Measurements from ENCODE around the gene PDE9A. TPM values are rescaled to one million over a fixed set of nuclear protein-coding genes. Genes with fewer than 3 reads are reported as not detected.
"Not testable (repeated sequence)": the region's sequence is repeated elsewhere in the genome, so short reads cannot be mapped to it uniquely, and the experiment has no call there.

PDE9A gene
- total and polyA plus RNA-seq, 9 donors: 6.0 to 11.3 (median 9.3) TPM

GRCh38 chr21:42799516-42799915, 146.1 kb downstream of the PDE9A start:
- 74% methylated on average over 5 of the region's 9 CpGs for WGBS (ENCODE audit: insufficient coverage)

GRCh38 chr21:42799948-42800347, 146.5 kb downstream of the PDE9A start:
- no peaks in the 10 kb centered on the region for H3K4me1 ChIP-seq (ENCODE audit: control insufficient read depth, insufficient read depth, low read length)
- no peak overlapping the region for H3K4me3 ChIP-seq (ENCODE audit: low read length)
- H3K27ac ChIP-seq (ENCODE audit: low read length): no peak overlapping the region
- no peaks in the 10 kb centered on the region for H3K36me3 ChIP-seq (ENCODE audit: control insufficient read depth, insufficient read depth, low read length)
- DNase-seq: no peak
- no peaks in the 10 kb centered on the region for H3K27me3 ChIP-seq (ENCODE audit: control insufficient read depth, insufficient read depth, low read length)
- WGBS (ENCODE audit: insufficient coverage): 78% methylated on average over 4 of the region's 5 CpGs
- no peaks in the 10 kb centered on the region for H3K9me3 ChIP-seq (replicated peaks; ENCODE audit: control insufficient read depth, low read depth, low read length)

More at GRCh38 chr21:42799516-42799915, 146.1 kb downstream of the PDE9A start:
- H3K27ac ChIP-seq (ENCODE audit: low read length): no peak overlapping the region
- DNase-seq: no peak
- H3K4me1 ChIP-seq (ENCODE audit: control insufficient read depth, insufficient read depth, low read length): no peaks in the 10 kb centered on the region
- no peak overlapping the region for H3K4me3 ChIP-seq (ENCODE audit: low read length)
- H3K9me3 ChIP-seq (replicated peaks; ENCODE audit: control insufficient read depth, low read depth, low read length): no peaks in the 10 kb centered on the region
- no peaks in the 10 kb centered on the region for H3K36me3 ChIP-seq (ENCODE audit: control insufficient read depth, insufficient read depth, low read length)
- no peaks in the 10 kb centered on the region for H3K27me3 ChIP-seq (ENCODE audit: control insufficient read depth, insufficient read depth, low read length)

- not testable (repeated sequence) for H3K4me1 ChIP-seq (ENCODE audit: control insufficient read depth, insufficient read depth, low read length); H3K9me3 ChIP-seq (replicated peaks; ENCODE audit: control insufficient read depth, low read depth, low read length); H3K27ac ChIP-seq (ENCODE audit: low read length); H3K4me3 ChIP-seq (ENCODE audit: low read length); DNase-seq; H3K36me3 ChIP-seq (ENCODE audit: control insufficient read depth, insufficient read depth, low read length); H3K27me3 ChIP-seq (ENCODE audit: control insufficient read depth, insufficient read depth, low read length)
- WGBS (ENCODE audit: insufficient coverage): 73% methylated on average over 5 of the region's 6 CpGs
These were observed 148.2 kb downstream of the PDE9A start for GRCh38 chr21:42801616-42802015.

- H3K4me1 ChIP-seq (ENCODE audit: control insufficient read depth, insufficient read depth, low read length): no peaks in the 10 kb centered on the region
- no peaks in the 10 kb centered on the region for H3K36me3 ChIP-seq (ENCODE audit: control insufficient read depth, insufficient read depth, low read length)
- peak; percentile 53 for DNase-seq
- WGBS (ENCODE audit: insufficient coverage): 63% methylated on average over 11 of the region's 14 CpGs
- H3K9me3 ChIP-seq (replicated peaks; ENCODE audit: control insufficient read depth, low read depth, low read length): no peaks in the 10 kb centered on the region
- H3K4me3 ChIP-seq (ENCODE audit: low read length): no peak overlapping the region
- H3K27ac ChIP-seq (ENCODE audit: low read length): no peak overlapping the region
- H3K27me3 ChIP-seq (ENCODE audit: control insufficient read depth, insufficient read depth, low read length): peaks cover 4% of the 10 kb centered on the region
These were observed 153.2 kb downstream of the PDE9A start for GRCh38 chr21:42806509-42807140.

- not testable (repeated sequence) for H3K27ac ChIP-seq (ENCODE audit: low read length); H3K4me3 ChIP-seq (ENCODE audit: low read length); H3K27me3 ChIP-seq (ENCODE audit: control insufficient read depth, insufficient read depth, low read length); H3K9me3 ChIP-seq (replicated peaks; ENCODE audit: control insufficient read depth, low read depth, low read length); DNase-seq; H3K36me3 ChIP-seq (ENCODE audit: control insufficient read depth, insufficient read depth, low read length); H3K4me1 ChIP-seq (ENCODE audit: control insufficient read depth, insufficient read depth, low read length)
- WGBS (ENCODE audit: insufficient coverage): no CpG with 5 or more reads among the region's 16 CpGs
These were observed 154.0 kb downstream of the PDE9A start for GRCh38 chr21:42807293-42807895.

- no peaks in the 10 kb centered on the region for H3K9me3 ChIP-seq (replicated peaks; ENCODE audit: control insufficient read depth, low read depth, low read length)
- DNase-seq: no peak
- no peak overlapping the region for H3K27ac ChIP-seq (ENCODE audit: low read length)
- H3K4me1 ChIP-seq (ENCODE audit: control insufficient read depth, insufficient read depth, low read length): no peaks in the 10 kb centered on the region
- H3K36me3 ChIP-seq (ENCODE audit: control insufficient read depth, insufficient read depth, low read length): no peaks in the 10 kb centered on the region
- H3K27me3 ChIP-seq (ENCODE audit: control insufficient read depth, insufficient read depth, low read length): peaks cover 4% of the 10 kb centered on the region
- no peak overlapping the region for H3K4me3 ChIP-seq (ENCODE audit: low read length)
- WGBS (ENCODE audit: insufficient coverage): 72% methylated on average over 8 of the region's 13 CpGs
These were observed 154.7 kb downstream of the PDE9A start for GRCh38 chr21:42807938-42808613.

- WGBS (ENCODE audit: insufficient coverage): 75% methylated on average over 1 of the region's 7 CpGs
- H3K27me3 ChIP-seq (ENCODE audit: control insufficient read depth, insufficient read depth, low read length): peaks cover 4% of the 10 kb centered on the region
- no peaks in the 10 kb centered on the region for H3K9me3 ChIP-seq (replicated peaks; ENCODE audit: control insufficient read depth, low read depth, low read length)
- no peaks in the 10 kb centered on the region for H3K4me1 ChIP-seq (ENCODE audit: control insufficient read depth, insufficient read depth, low read length)
- no peaks in the 10 kb centered on the region for H3K36me3 ChIP-seq (ENCODE audit: control insufficient read depth, insufficient read depth, low read length)
- H3K4me3 ChIP-seq (ENCODE audit: low read length): no peak overlapping the region
- no peak for DNase-seq
- H3K27ac ChIP-seq (ENCODE audit: low read length): no peak overlapping the region
These were observed 155.8 kb downstream of the PDE9A start for GRCh38 chr21:42809171-42809570.

GRCh38 chr21:42809577-42810475, 156.4 kb downstream of the PDE9A start:
- Histone ChIP-seq H3K27ac (ENCODE audit: low read length) (no peak overlapping the region), H3K36me3 (ENCODE audit: control insufficient read depth, insufficient read depth, low read length) (no peaks in the 10 kb centered on the region), H3K4me1 (ENCODE audit: control insufficient read depth, insufficient read depth, low read length) (no peaks in the 10 kb centered on the region), H3K9me3 (replicated peaks; ENCODE audit: control insufficient read depth, low read depth, low read length) (peaks cover 2% of the 10 kb centered on the region), H3K27me3 (ENCODE audit: control insufficient read depth, insufficient read depth, low read length) (peaks cover 4% of the 10 kb centered on the region), H3K4me3 (ENCODE audit: low read length) (no peak overlapping the region)
- WGBS (ENCODE audit: insufficient coverage): 71% methylated on average over 17 of the region's 18 CpGs
- DNase-seq: no peak

GRCh38 chr21:42811960-42812359, 158.5 kb downstream of the PDE9A start:
- peaks cover 4% of the 10 kb centered on the region for H3K27me3 ChIP-seq (ENCODE audit: control insufficient read depth, insufficient read depth, low read length)
- DNase-seq: no peak
- no peak overlapping the region for H3K4me3 ChIP-seq (ENCODE audit: low read length)
- no peaks in the 10 kb centered on the region for H3K36me3 ChIP-seq (ENCODE audit: control insufficient read depth, insufficient read depth, low read length)
- no peaks in the 10 kb centered on the region for H3K4me1 ChIP-seq (ENCODE audit: control insufficient read depth, insufficient read depth, low read length)
- peaks cover 7% of the 10 kb centered on the region for H3K9me3 ChIP-seq (replicated peaks; ENCODE audit: control insufficient read depth, low read depth, low read length)
- 24% methylated on average over 3 of the region's 6 CpGs for WGBS (ENCODE audit: insufficient coverage)
- H3K27ac ChIP-seq (ENCODE audit: low read length): no peak overlapping the region

Data from muscle of leg (tissue), 11 donors.